Cerebellar nuclear complex (tissue), 1 donor: Measurements from ENCODE around the gene LDB2.

Source experiments
- DNase-seq, 2 experiments: peaks; one replicate each; lab custom pipeline; 2025; lab: John Stamatoyannopoulos, UW

Gene LDB2

GRCh38 chr4:16884673-16885460 is 13.6 kb downstream of the LDB2 start:
- DNase-seq, result no peak

GRCh38 chr4:16883806-16884205 is 14.6 kb downstream of the LDB2 start:
- DNase-seq, result no peak

DNA sequence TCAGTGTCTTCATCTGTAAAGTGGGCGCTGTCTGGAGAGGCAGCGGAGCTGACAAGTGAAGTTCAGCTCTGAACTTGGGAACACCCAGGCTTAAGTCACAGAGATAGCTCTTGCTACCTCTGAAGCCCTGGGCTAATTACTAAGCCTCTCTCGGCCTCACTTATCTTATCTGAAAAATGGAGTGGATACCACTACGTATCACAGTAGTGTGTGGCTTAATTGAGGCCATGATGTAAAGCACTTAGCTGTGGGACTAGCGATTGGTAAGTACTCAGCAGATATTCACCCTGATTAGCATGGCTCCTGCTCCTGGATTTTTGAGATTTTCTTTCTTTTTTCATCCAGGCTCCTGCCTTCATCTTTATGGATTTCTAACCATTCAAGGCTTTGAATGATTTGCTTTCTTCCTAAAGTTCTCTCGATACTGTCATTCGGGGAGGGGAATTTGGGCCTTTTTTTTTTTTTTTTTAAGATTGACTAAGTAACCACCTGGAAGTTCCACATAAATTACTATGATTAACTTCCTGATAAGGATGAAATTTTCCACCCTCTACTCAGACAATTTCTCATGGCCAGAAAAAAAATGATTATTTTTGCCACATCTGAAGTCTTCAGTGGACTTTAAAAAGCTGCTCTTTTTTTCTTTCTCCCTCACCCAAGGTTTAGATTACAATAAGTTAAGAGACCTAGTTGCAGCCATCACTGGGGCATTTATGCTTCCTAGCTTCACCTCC is 17.1 kb downstream of the LDB2 start:
- DNase-seq, result no peak

DNA sequence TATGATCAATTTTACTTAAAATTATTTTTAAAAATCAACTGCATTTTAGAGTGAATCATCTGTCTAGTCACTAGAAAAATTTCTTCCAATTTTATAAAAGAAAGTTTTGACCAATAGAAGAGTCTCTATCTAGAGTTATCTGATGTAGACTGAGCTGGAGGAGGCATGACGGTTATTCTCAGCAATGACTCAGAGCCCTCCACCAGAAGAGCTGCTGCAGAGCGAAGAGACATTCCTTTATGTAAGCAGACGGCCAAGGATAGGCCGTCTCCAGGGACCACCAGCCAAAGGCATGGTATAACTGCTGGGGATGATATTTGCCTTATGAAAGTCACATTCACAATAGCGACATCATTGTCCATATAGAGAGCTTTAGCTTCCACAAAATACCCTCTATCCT is 23.0 kb downstream of the LDB2 start:
- no peak for DNase-seq

DNA sequence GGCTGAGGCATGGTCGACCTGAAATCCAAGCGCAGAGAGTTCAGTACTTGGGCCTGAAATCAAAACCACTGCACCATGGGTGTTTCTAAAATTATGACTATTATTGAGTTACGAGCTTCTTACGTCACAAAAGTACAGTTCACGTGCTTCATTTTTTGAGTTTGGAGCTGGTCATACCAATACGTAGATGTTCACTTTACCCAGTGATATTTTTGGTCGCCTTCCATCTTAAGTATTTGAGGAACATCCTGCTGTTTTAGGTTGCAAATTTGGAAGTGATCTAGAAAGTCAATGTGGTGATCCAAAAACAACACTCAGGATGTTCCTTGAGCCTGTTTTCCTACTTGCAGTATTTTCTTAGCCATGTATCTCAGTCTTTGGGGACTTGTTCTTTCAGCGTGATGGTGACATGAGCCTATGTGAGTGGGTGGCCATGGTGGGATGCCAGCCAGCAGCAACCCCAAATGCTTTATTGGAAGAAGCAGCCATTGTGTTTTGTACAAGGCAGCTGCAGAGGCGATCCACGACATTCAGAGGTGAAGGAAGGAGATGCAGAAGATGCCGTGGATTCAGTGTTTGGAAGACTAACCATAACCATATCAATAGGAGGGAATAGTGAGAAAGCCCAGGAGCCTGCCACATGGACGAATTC is 28.7 kb downstream of the LDB2 start:
- DNase-seq, result no peak

DNA sequence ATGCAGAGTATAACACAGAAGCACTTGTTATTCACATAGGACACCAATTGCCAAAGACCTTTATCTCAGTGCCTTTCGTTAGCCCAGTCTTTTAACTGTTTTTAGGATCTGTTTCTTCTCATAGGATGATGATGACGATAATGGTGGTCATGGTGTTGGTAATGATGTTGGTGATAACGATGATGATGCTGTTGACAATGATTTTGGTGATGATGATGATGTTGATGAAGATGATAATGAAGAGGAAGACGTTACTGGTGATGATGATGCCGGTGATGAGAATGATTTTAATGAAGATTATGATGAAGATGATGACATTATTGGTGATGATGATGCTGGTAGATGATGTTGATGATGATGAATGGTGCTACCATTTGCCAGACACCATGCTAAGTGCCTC is 29.8 kb downstream of the LDB2 start:
- DNase-seq, result no peak

- DNase-seq, result no peak
Observed at GRCh38 chr4:16867827-16868226, 30.6 kb downstream of the LDB2 start.

DNA sequence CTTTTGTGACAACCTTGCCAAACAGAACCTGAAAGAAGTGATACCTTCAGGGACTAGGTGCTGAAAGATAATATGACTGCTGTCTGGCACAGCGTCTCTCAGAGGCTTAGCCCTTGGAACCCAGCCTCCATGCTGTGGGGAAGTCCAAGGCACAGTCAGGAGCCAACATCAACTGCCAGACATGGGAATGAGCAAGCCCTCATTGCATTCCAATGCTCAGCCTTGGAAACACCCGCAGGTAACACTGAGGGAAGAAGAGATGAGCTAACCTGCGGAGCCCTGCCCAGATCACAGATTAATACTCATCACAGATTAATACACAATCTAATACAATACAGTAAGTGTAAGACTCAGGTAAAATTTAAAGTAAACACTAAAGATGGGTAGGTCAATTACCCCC is 31.5 kb downstream of the LDB2 start:
- DNase-seq, result no peak

DNA sequence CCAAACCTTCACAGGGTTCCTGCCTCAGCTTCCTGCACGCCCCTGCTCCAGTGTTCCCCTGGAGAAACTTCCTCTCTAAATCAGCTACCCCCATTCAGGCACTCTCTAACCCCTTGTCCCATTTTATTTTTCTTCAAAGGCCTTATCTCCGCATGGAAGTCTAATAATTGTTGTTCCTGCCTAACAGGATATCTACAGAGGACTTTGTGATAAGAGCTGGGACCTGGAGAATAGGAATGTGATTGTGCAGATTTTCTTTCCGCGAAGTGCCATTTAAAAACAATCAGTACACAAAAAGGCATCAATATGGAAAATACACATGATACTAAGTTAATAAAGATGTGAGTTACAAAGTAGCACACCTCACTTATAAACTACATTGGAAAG is 32.6 kb downstream of the LDB2 start:
- DNase-seq, result no peak

DNA sequence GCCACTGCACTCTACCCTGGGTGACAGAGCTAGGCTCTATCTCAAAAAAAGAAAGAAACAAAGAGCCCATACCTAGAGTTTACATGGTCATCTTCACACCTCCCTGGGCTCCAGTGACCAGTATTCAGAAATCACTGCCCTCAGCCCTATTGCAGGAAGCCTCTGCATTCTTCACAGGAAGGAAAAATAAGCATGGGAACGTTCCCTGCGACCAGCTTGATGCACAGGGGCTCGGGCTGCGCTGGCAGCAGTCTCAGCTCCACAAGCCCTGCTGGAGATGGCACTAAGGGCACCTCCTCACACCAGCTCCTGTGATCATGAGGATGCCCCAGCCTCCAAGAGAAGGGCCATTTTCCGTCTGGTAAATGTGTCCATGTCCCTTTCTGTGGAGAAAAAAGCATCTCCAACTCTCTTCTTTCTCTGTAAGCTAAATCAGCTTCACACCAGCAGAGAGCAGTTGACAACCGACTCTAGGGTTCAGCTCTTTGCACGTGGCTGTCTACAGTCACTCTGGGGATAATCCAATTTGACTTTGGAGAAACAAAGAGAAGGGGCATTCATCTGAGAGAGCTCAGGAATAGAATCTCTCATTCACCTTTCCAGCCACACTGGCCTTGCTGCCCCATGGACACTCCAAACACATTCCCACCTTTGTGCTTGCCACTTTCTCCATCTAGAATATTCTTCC is 33.1 kb downstream of the LDB2 start:
- no peak for DNase-seq

DNA sequence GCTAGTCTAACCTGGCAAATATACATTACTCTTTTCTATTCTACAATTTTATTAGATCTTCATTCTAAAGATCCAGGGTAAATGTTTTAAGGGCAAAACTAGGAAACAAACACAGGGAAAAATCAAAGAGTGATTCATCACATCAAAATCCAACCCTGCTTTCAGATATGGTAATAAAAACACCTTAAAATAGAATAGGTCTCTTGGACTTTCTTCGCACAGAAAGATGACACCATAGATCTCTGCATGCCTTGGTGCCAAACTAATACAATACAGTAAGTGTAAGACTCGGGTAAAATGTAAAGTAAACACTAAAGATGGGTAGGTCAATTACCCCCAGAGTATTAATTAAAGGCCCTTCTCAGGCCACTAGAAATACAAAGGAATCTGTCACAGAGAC is 34.2 kb downstream of the LDB2 start:
- DNase-seq, result no peak

DNA sequence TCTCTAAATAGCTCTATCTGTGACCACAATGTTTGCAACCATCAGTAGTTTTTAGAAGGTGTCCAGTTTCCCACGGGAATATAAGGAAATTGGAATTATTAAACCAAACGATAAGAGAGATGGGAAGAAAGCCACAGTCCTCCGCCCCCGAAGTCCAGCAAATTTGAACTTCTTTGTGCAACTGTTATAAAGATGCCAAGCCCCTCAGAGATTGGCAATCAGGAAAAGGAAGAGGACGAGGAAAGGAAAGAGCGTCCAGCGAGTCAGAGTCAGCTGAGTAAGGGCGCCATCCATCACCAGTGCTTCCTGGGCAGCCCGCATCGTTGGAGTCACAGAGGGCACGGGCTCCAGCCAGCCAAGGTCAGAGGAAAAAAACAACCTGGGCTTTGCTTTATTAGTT is 35.7 kb downstream of the LDB2 start:
- DNase-seq, result no peak

DNA sequence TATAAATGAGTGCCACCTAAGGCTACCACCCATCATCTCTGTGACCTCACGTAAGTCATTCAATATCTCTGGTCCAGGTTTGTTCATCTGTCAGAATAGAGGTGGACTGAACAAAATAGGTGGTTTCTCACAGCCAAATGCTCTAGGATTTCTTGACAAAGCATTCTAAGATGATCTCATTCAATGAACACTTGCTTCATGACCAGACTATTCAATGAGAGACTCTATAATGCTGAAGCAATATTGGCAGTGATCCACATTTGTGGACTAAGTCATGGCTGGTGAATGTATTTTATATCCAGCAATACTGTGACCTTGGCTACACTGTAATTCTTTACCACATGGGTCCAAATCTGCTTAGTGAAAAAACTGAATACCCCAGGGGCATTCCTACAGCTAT is 37.9 kb downstream of the LDB2 start:
- no peak for DNase-seq

DNA sequence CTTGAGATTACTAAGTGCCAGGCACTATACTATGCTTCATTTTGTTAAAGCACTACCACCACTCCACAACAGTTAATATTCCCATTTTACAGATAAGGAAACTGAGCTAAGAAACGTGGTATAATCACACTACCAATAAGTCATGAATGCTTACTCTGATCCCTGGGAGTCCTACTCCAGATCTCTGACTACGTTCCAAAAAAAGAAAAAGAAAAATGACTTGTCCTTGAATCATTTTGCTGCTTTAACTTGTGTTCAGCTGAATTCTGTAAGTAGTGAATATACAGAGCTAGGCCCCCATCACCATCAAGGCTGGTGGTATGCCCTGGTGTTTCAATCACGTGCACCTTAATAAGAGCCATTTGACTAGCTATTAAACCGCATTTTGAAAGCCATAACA is 39.4 kb downstream of the LDB2 start:
- DNase-seq, result no peak

DNA sequence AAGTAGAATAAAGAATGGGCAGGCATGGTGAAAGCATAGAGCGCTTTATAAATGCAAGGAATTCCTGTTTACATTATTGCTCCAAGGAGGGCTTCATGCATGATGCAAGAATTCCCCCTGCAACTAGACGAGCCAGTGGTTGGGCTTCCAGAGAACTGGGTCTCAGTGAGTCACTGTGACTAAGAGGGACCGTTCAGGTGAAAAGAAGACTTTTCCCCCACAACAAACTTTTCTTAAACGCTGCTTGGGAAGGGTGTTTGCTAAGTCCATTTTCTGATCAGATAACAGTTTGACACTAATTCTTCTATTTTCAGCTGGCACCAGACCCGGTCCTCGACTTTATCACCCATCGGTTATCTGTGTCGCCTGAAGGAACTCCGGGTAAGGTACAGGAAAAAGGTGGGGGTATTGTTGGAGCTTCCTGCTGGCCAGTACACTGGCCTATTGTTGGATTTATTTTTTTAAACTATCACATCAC is 40.1 kb downstream of the LDB2 start:
- DNase-seq, result no peak

DNA sequence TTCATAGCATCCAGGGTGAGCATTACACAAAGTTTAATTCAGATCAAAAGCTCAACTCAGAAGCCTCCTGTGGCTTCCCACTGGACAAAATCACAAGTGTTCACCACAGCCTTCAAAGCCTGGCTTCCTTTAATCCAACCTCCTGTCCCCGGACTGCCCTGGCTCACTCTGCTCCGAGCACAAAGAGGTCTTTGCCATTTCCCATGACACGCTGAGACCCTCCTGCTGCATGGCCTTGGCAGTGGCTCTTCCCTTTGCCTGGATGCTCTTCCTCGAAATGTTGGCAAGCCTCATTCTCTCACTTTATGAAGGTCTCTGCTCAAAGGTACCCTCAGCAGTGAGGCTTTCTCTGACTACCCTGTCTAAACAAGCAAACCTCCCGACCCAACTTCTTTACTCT is 41.0 kb downstream of the LDB2 start:
- no peak for DNase-seq

DNA sequence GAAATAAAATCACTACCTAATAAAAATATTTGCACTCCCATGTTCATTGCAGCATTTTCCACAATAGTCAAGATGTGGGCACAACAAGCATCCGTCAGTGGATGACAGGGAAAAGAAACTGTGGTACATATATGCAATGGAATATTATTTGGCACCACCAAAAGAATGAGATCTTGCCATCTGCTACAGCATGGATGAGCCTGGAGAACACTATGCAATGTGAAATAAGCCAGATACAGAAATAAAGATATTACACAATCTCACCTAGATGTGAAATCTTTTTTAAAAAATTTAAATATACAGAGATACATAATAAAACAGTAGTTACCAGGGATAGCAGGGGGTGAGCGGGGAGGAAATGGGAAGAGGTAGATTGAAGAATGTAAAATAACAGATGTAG is 44.8 kb downstream of the LDB2 start:
- no peak for DNase-seq

- no peak for DNase-seq
Observed at GRCh38 chr4:16852644-16853043, 45.8 kb downstream of the LDB2 start.

DNA sequence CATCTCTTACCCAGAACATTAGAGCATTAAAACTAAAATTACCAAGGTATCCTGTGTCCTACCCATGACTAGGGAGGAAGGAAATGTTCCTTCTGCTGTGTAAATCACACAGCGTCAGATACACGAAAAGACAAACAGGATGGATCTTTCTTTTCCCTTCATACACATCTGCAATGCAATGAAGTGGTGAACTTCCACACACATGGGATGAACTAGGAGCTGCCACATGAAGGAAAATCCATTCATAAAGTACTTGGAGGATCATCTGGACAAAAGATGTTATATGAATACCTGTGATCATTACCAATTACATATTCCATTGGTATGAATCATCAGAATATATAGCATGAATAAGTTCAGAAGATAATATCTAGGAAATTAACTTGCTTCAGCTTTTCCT is 46.2 kb downstream of the LDB2 start:
- no peak for DNase-seq

DNA sequence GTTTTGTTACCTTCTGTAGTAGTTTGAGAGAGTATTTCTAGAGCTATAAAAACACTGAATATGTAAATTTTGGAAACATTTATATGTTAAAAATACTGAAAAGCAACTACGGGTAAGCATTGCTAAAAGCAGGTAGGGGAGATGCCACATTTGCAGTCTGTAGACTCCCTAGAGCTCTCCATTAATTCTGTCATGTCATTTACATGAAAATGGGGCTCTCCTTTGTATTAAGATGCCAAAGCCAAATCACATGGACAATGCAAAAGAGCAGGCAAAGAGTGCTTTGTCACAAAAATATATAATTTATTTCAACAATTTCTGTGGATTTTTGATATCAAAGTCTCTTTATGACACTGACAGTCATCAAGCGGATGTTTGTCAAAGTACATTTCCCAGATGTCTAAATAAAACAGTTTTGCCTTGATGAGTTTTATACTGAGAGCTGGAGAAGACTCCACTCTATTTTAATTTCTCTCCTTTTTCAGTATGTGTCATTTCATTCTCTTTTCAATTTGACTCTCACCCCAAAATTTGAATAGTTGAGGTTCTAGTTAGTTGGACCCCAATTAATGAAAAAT is 51.8 kb downstream of the LDB2 start:
- no peak for DNase-seq

- DNase-seq, result no peak
Observed at GRCh38 chr4:16844816-16845586, 53.4 kb downstream of the LDB2 start.
